Progenitor cell of endocrine pancreas (in vitro differentiated cells): ENCODE results near the gene FNDC4. TPM values are rescaled to one million over a fixed set of nuclear protein-coding genes. Genes with fewer than 3 reads are reported as not detected.

ENCODE experiments used
- DNase-seq: peaks from one replicate; pipeline ENCODE4 v3.0.0; 2021; ENCODE audit warnings: low spot score; ENCODE audit not compliant: unreplicated experiment
- H3K27ac Mint-ChIP-seq: 2 replicates; pipeline ENCODE4 v1.8.0; 2021; ENCODE audit warnings: mild to moderate bottlenecking, moderate library complexity, mixed read lengths
- H3K27me3 Mint-ChIP-seq: 2 replicates; pipeline ENCODE4 v1.8.0; 2021; ENCODE audit warnings: mixed read lengths
- H3K36me3 Mint-ChIP-seq: 2 replicates; pipeline ENCODE4 v1.8.0; 2022; ENCODE audit warnings: mixed read lengths; ENCODE audit not compliant: insufficient read depth
- H3K4me1 Mint-ChIP-seq: 2 replicates; pipeline ENCODE4 v1.8.0; 2021; ENCODE audit warnings: low read depth, mixed read lengths
- H3K4me3 Mint-ChIP-seq: 2 replicates; pipeline ENCODE4 v1.8.0; 2021; ENCODE audit warnings: low read depth, mild to moderate bottlenecking, moderate library complexity, mixed read lengths
- H3K9me3 Mint-ChIP-seq: 2 replicates; pipeline ENCODE4 v1.8.0; 2021; ENCODE audit warnings: low read depth, mixed read lengths
- CTCF ChIP-seq: fragments of 200-600 bp; sonication (generic); IDR thresholded peaks from one replicate; pipeline ENCODE4 v1.5.0; 2021; ENCODE audit warnings: antibody characterized with exemption, mild to moderate bottlenecking; ENCODE audit not compliant: unreplicated experiment
- total RNA-seq: library from RNA; stranded (reverse); gene quantifications from 2 replicates; pipeline ENCODE4 v1.2.1, GENCODE V29; 2021

The FNDC4 gene
- total RNA-seq, 1 donor from 2014 or later, result 10.2 TPM

GRCh38 chr2:27493948-27494283, 1.1 kb downstream of the FNDC4 start:
- peaks cover 17% of the 10 kb centered on the region for H3K27me3 Mint-ChIP-seq
- no peak overlapping the region for H3K27ac Mint-ChIP-seq
- peaks cover 3% of the 10 kb centered on the region for H3K36me3 Mint-ChIP-seq
- H3K9me3 Mint-ChIP-seq, result no peaks in the 10 kb centered on the region
- H3K4me3 Mint-ChIP-seq, result peak overlapping the region; percentile 75
- no peak for DNase-seq
- peaks cover 35% of the 10 kb centered on the region for H3K4me1 Mint-ChIP-seq
- no peak for TF ChIP-seq CTCF

- no peak for TF ChIP-seq CTCF
- peaks cover 3% of the 10 kb centered on the region for H3K36me3 Mint-ChIP-seq
- H3K4me1 Mint-ChIP-seq, result peaks cover 38% of the 10 kb centered on the region
- H3K27ac Mint-ChIP-seq, result no peak overlapping the region
- peak overlapping the region; percentile 48 for H3K4me3 Mint-ChIP-seq
- no peak for DNase-seq
- peaks cover 15% of the 10 kb centered on the region for H3K27me3 Mint-ChIP-seq
- H3K9me3 Mint-ChIP-seq, result no peaks in the 10 kb centered on the region
Measured at GRCh38 chr2:27492557-27492956, 2.4 kb downstream of the FNDC4 start.

- H3K4me1 Mint-ChIP-seq, result peaks cover 15% of the 10 kb centered on the region
- peak; percentile 96 for DNase-seq
- no peaks in the 10 kb centered on the region for H3K27me3 Mint-ChIP-seq
- no peak for TF ChIP-seq CTCF
- peaks cover 5% of the 10 kb centered on the region for H3K36me3 Mint-ChIP-seq
- H3K9me3 Mint-ChIP-seq, result no peaks in the 10 kb centered on the region
- peak within 1 kb of the TSS; percentile 94 for H3K27ac Mint-ChIP-seq
- H3K4me3 Mint-ChIP-seq, result peak within 1 kb of the TSS; percentile 88
Measured at GRCh38 chr2:27489498-27490397, 5.3 kb downstream of the FNDC4 start, which contains the start of gene IFT172. TSS of gene IFT172 (minus strand) at chr2:27489743. CDS start at chr2:27489653, 90 bp downstream.

GRCh38 chr2:27489118-27489497, 5.9 kb downstream of the FNDC4 start:
- Mint-ChIP-seq H3K27ac (peak overlapping the region; percentile 94), H3K36me3 (peaks cover 5% of the 10 kb centered on the region), H3K4me3 (peak overlapping the region; percentile 88), H3K9me3 (no peaks in the 10 kb centered on the region), H3K4me1 (peaks cover 13% of the 10 kb centered on the region), H3K27me3 (no peaks in the 10 kb centered on the region)
- no peak for TF ChIP-seq CTCF
- no peak for DNase-seq

- Mint-ChIP-seq H3K4me1 (peaks cover 13% of the 10 kb centered on the region), H3K4me3 (no peak overlapping the region), H3K9me3 (no peaks in the 10 kb centered on the region), H3K36me3 (peaks cover 4% of the 10 kb centered on the region), H3K27ac (no peak overlapping the region), H3K27me3 (no peaks in the 10 kb centered on the region)
- DNase-seq, result no peak
- no peak for TF ChIP-seq CTCF
Measured at GRCh38 chr2:27485496-27485895, 9.5 kb downstream of the FNDC4 start.
